AG04450 (cell line): Measurements from ENCODE around the gene SNCB. TPM values are rescaled to one million over a fixed set of nuclear protein-coding genes. Genes with fewer than 3 reads are reported as not detected.

Experiments used
- CTCF ChIA-PET: fragments of 300-600, 350-600 bp; formaldehyde crosslinking; extraction: SDS; loops from one replicate; lab custom pipeline; 2022; ENCODE audit warnings: antibody characterized with exemption, inconsistent platforms; lab: Charles Lee
- POLR2A ChIA-PET: fragments of 350-600 bp; formaldehyde crosslinking; extraction: SDS; loops from one replicate; lab custom pipeline; 2021; ENCODE audit warnings: antibody characterized with exemption, inconsistent platforms; lab: Yijun Ruan, JAX
- DNase-seq: peaks from one replicate; pipeline ENCODE4 v3.0.0-alpha.2; 2011; ENCODE audit warnings: low read depth, low spot score
- H3K27ac ChIP-seq: one replicate; pipeline ENCODE4 v1.5.1; 2012; ENCODE audit warnings: low read depth, low read length, control low read depth
- H3K27me3 ChIP-seq: one replicate; pipeline ENCODE4 v1.6.0; 2012; ENCODE audit warnings: low read length; ENCODE audit not compliant: control insufficient read depth, insufficient read depth
- H3K4me3 ChIP-seq: 2 replicates; pipeline ENCODE4 v1.5.1; 2011; ENCODE audit warnings: mild to moderate bottlenecking, low read depth, low read length, control low read depth
- H3K9me3 ChIP-seq: 2 replicates; pipeline ENCODE4 v1.5.1; 2012; ENCODE audit warnings: low read length; ENCODE audit not compliant: control insufficient read depth, insufficient read depth
- polyA plus RNA-seq: library from polyadenylated mRNA; depleted of rRNA; stranded (reverse); fragments of >200 nt; gene quantifications from 2 replicates; pipeline ENCODE4 v1.2.3, GENCODE V29; 2011
- TF ChIP-seq, protein P1 (sequence below): IDR thresholded peaks from 2 replicates; pipeline ENCODE4 v1.5.1; 2011; ENCODE audit warnings: low read depth, low read length, control low read depth, inconsistent platforms

The SNCB gene
- polyA plus RNA-seq, 1 experiment = 0.17 TPM

DNA sequence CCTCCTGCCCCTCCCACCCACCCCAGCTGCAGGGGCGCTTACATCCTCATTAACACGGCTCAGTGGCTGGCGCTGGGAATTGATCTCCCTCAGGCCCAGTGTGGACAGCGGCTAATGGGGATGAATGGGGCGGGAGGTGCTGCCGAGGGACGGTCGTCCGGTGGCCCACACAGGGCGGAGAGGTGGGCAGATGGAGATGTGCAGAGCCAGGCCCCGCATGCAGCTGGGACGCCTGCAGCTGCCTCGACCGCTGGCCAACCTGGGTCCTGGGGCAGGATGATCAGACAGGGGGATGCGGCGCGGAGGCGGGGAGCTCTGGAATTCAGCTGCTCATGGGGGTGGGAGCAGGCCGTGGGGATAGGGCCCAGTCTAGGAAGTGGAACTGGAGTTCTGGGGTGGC is 34.6 kb upstream of the SNCB start:
- no peak for DNase-seq
- TF ChIP-seq, protein P1, sequence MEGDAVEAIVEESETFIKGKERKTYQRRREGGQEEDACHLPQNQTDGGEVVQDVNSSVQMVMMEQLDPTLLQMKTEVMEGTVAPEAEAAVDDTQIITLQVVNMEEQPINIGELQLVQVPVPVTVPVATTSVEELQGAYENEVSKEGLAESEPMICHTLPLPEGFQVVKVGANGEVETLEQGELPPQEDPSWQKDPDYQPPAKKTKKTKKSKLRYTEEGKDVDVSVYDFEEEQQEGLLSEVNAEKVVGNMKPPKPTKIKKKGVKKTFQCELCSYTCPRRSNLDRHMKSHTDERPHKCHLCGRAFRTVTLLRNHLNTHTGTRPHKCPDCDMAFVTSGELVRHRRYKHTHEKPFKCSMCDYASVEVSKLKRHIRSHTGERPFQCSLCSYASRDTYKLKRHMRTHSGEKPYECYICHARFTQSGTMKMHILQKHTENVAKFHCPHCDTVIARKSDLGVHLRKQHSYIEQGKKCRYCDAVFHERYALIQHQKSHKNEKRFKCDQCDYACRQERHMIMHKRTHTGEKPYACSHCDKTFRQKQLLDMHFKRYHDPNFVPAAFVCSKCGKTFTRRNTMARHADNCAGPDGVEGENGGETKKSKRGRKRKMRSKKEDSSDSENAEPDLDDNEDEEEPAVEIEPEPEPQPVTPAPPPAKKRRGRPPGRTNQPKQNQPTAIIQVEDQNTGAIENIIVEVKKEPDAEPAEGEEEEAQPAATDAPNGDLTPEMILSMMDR = no peak
- CTCF ChIA-PET = interaction anchor here (0.7 kb wide), 1 partner anchor 1553 kb away, joined by 4 read pairs; no protein-coding TSS in a partner anchor
- POLR2A ChIA-PET = interaction anchor here (1.0 kb wide), 1 partner anchor 11 kb away, joined by 3 read pairs; no protein-coding TSS in a partner anchor
- Histone ChIP-seq H3K9me3 (no peaks in the 10 kb centered on the region; the same call in 1 of the 2 replicates), H3K27ac (no peak overlapping the region), H3K4me3 (no peak overlapping the region), H3K27me3 (peaks cover 37% of the 10 kb centered on the region)

DNA sequence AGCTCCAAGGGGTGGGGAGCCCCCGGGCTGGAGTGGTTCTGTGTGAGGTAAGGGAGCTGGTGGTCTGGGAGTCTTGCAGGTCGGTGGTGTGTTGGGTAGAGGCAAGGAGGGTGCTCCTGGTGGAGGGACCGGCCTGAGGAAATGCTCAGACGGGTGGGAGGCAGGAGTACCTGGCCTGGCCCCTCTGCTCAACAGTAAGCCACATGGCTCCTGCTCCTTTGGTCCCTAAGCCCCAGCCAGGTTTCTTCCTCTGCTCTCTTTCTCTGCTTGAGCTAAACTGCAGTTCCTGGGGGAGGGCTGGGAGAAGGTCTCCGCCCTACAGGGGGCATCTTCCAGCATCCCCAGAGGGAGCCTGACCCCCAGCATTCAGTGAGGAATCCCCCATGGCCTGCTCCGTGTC is 34.1 kb upstream of the SNCB start:
- POLR2A ChIA-PET = interaction anchor here (1.0 kb wide), 1 partner anchor 11 kb away, joined by 3 read pairs; no protein-coding TSS in a partner anchor
- Histone ChIP-seq H3K4me3 (no peak overlapping the region), H3K27me3 (peaks cover 33% of the 10 kb centered on the region), H3K9me3 (no peaks in the 10 kb centered on the region; the same call in 1 of the 2 replicates), H3K27ac (no peak overlapping the region)
- no peak for DNase-seq
- CTCF ChIA-PET = interaction anchor here (0.7 kb wide), 1 partner anchor 1553 kb away, joined by 4 read pairs; no protein-coding TSS in a partner anchor
- TF ChIP-seq, protein P1 = no peak

DNA sequence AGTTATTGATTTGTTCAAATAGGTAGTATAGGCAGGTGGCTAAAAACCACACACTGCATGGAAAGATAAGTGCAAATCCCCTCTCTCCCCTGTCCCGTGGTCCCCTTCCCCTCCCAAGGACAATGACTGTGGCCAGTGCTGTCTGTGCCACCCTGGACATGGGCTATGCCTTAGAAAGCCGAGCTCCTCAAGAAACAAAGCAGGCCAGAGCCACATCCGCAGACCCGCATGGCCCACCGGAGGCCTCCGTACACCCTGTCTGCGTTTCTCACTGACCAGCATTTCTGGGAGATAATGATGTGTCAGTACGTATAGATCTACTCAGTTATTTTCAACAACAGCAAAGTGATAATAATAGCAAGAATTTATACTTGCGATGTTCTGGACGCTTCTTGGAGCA is 33.2 kb upstream of the SNCB start:
- Histone ChIP-seq H3K27ac (no peak overlapping the region), H3K4me3 (no peak overlapping the region), H3K27me3 (peaks cover 26% of the 10 kb centered on the region), H3K9me3 (no peaks in the 10 kb centered on the region; the same call in 1 of the 2 replicates)
- DNase-seq = no peak
- TF ChIP-seq, protein P1 = no peak
- CTCF ChIA-PET = no interaction called here
- POLR2A ChIA-PET = no interaction called here

DNA sequence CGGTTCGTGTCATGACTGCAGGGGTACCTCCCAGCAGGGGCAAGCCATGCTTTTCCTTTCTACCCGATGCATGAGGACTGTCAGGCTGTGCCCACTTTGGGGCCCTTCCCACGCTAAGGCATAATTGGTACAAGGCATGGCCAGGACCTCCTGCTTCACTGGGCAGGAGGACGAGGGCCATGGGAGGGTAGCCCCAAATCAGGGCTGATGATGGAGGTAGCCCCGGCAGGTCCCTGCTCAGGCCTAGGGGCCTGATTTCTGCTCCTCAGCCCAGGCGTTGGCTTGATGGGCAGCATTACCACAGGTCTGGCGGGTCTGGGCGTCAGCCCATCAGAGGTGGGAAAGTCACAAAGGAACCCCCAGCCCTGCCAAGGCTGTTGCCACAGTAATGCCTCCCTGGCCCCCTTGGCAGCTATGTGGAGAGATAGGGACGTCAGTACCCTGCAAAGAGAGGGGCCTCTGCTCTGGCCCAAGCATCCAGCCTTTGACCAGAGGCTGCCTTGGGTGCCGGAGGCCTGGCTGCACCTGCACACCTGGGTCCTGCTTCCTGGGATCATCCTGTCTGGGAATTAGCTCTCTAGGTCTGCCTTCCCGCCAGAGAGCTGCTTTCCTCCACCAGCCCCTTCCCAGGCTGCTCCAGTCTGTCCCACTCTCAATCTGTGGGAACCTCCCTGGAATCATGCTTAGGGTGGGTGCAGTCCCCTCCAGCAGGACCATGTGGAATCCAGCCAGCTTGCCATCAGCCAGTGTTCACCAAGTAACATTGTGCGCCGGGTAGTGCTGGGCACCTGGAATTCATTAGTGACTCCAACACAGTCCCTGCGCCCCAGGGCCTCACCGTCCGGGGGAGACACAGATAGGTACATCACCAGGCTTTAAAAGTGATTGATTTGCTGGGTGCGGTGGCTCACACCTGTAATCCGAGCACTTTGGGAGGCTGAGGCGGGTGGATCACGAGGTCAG is 32.3 kb upstream of the SNCB start:
- ChIA-PET CTCF (interaction anchor here (1.3 kb wide), 1 partner anchor 343 kb away, joined by 3 read pairs; no protein-coding TSS in a partner anchor), POLR2A (interaction anchor here (0.7 kb wide), 2 partner anchors 11 to 55 kb away, joined by 3 to 5 read pairs; no protein-coding TSS in a partner anchor)
- H3K27me3 ChIP-seq = peaks cover 25% of the 10 kb centered on the region
- no peak for DNase-seq
- no peak overlapping the region for H3K27ac ChIP-seq
- no peak overlapping the region for H3K4me3 ChIP-seq
- no peaks in the 10 kb centered on the region; the same call in 1 of the 2 replicates for H3K9me3 ChIP-seq
- TF ChIP-seq, protein P1 = no peak
